Testis (tissue), 2 donors: ENCODE results near the gene PXDC1.

Source experiments
- CTCF ChIP-seq, 3 experiments: fragments of 450-650 bp in 2 of 3; fragments of 200-600 bp in 1 of 3; sonication (generic) in 1 of 3; IDR thresholded peaks; one replicate each; pipeline ENCODE4 v1.5.1; 2016 to 2019; ENCODE audit warnings: antibody characterized with exemption in 3 of 3, mild to moderate bottlenecking in 2 of 3, moderate library complexity in 1 of 3
- POLR2A ChIP-seq: fragments of 450-650 bp; IDR thresholded peaks from one replicate; pipeline ENCODE4 v1.6.1; 2017; ENCODE audit warnings: antibody characterized with exemption, mild to moderate bottlenecking, moderate library complexity

GRCh38 chr6:3733321-3733925 is 18.1 kb downstream of the PXDC1 start:
- TF ChIP-seq CTCF (IDR thresholded peaks at IDR 0.05) (no peak), POLR2A (no peak)
